Measurements from ENCODE around the gene MFSD6. TPM values are rescaled to one million over a fixed set of nuclear protein-coding genes. Genes with fewer than 3 reads are reported as not detected.

The MFSD6 gene
- total and polyA plus RNA-seq, 10 donors, result 5.0 to 130 (median 46.9) TPM

- Histone ChIP-seq H3K27me3 (replicated peaks in 1 of 7) (no peaks in the 10 kb centered on the region), H3K27ac (no peak overlapping the region), H3K4me3 (no peak overlapping the region), H3K4me1 (peaks cover 14 to 46% (median 26%) of the 10 kb centered on the region in 6 donors), H3K9me3 (no peaks in the 10 kb centered on the region), H3K36me3 (peaks cover 0 to 53% (median 10%) of the 10 kb centered on the region in 6 donors)
- intact Hi-C loops (cut with DNase I; ENCODE audit: low total_unique reads), result no loop called here
- no peak for DNase-seq
- TF ChIP-seq POLR2A (IDR thresholded peaks at IDR 0.05), result no peak
- TF ChIP-seq POLR2AphosphoS5 (IDR thresholded peaks at IDR 0.05), result no peak
- TF ChIP-seq CTCF (IDR thresholded peaks at IDR 0.05 in 8 of 11, conservative IDR thresholded peaks at IDR 0.05 in 3 of 11), result no peak
- WGBS, 5 donors, result 47 to 100% (median 92%) methylated on average over 2 of the region's 2 CpGs
These were observed 46.6 kb upstream of the MFSD6 start for GRCh38 chr2:190361572-190361971.

GRCh38 chr2:190362894-190363293 lies 45.3 kb upstream of the MFSD6 start:
- intact Hi-C loops (cut with DNase I; ENCODE audit: low total_unique reads), result no loop called here

DNA sequence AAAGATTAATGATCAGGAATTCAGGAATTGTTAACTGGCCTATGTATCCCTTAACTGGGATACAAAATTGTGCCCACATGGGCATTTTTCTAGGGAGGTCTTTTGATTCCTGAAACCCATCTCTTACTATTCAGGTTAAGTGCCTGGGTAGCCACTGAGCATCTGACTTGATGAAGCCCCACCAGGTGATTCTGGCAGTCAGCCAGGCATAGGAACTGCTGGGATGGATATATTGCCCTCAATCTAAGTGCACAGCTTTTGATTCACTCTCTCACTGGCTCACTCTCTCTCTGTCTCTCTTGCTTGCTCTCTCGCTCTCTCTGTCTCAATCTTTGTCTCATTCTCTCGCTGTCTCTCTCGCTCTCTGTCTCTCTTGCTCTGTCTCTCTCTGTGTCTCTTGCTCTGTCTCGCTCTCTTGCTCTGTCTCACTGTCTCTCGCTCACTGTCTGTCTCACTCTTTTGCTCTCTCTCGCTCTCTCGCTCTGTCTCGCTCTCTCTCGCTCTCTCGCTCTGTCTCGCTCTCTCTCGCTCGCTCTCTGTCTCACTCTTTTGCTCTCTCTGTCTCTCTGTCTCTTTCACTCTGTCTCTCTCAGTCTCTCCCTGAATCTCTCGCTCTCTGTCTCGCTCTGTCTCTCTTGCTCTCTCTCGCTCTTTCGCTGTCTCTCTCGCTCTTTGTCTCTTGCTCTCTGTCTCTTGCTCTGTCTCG lies 42.5 kb upstream of the MFSD6 start:
- no peaks in the 10 kb centered on the region for H3K9me3 ChIP-seq
- peaks cover 0 to 18% (median 7%) of the 10 kb centered on the region in 6 donors for H3K4me1 ChIP-seq
- 84 to 99% (median 96%) methylated on average over 19 of the region's 19 CpGs for WGBS, 5 donors
- intact Hi-C loops (cut with DNase I; ENCODE audit: low total_unique reads), result no loop called here
- H3K36me3 ChIP-seq, result peaks cover 0 to 93% (median 37%) of the 10 kb centered on the region in 6 donors
- no peak for DNase-seq
- H3K4me3 ChIP-seq, result no peak overlapping the region
- TF ChIP-seq CTCF (IDR thresholded peaks at IDR 0.05 in 8 of 11, conservative IDR thresholded peaks at IDR 0.05 in 3 of 11), result no peak
- TF ChIP-seq POLR2A (IDR thresholded peaks at IDR 0.05), result no peak
- TF ChIP-seq POLR2AphosphoS5 (IDR thresholded peaks at IDR 0.05), result no peak
- H3K27me3 ChIP-seq (replicated peaks in 1 of 7), result no peaks in the 10 kb centered on the region
- no peak overlapping the region for H3K27ac ChIP-seq

More at GRCh38 chr2:190362894-190363293, 45.3 kb upstream of the MFSD6 start:
- no peak for DNase-seq
- Histone ChIP-seq H3K4me1 (peaks cover 14 to 44% (median 26%) of the 10 kb centered on the region in 6 donors), H3K4me3 (no peak overlapping the region), H3K27ac (no peak overlapping the region), H3K36me3 (peaks cover 0 to 65% (median 15%) of the 10 kb centered on the region in 6 donors), H3K27me3 (replicated peaks in 1 of 7) (no peaks in the 10 kb centered on the region), H3K9me3 (no peaks in the 10 kb centered on the region)
- TF ChIP-seq CTCF (IDR thresholded peaks at IDR 0.05 in 8 of 11, conservative IDR thresholded peaks at IDR 0.05 in 3 of 11) (no peak), POLR2AphosphoS5 (IDR thresholded peaks at IDR 0.05) (no peak), POLR2A (IDR thresholded peaks at IDR 0.05) (no peak)
- WGBS, 5 donors, result 91 to 100% (median 95%) methylated on average over 1 of the region's 1 CpG

- H3K36me3 ChIP-seq, result peaks cover 0 to 96% (median 42%) of the 10 kb centered on the region in 6 donors
- no peak for TF ChIP-seq POLR2AphosphoS5 (IDR thresholded peaks at IDR 0.05)
- no peak for TF ChIP-seq POLR2A (IDR thresholded peaks at IDR 0.05)
- TF ChIP-seq CTCF (IDR thresholded peaks at IDR 0.05 in 8 of 11, conservative IDR thresholded peaks at IDR 0.05 in 3 of 11), result no peak
- DNase-seq, result no peak
- no peaks in the 10 kb centered on the region for H3K9me3 ChIP-seq
- no peak overlapping the region for H3K27ac ChIP-seq
- 88 to 97% (median 90%) methylated on average over 11 of the region's 11 CpGs for WGBS, 5 donors
- peaks cover 0 to 12% (median 2%) of the 10 kb centered on the region in 6 donors for H3K4me1 ChIP-seq
- no peaks in the 10 kb centered on the region for H3K27me3 ChIP-seq (replicated peaks in 1 of 7)
- no peak overlapping the region for H3K4me3 ChIP-seq
- intact Hi-C loops (cut with DNase I; ENCODE audit: low total_unique reads), result no loop called here
These were observed 41.9 kb upstream of the MFSD6 start for GRCh38 chr2:190366248-190366753.
